SJSA1 (cell line): ENCODE results near the gene ELP5. TPM values are rescaled to one million over a fixed set of nuclear protein-coding genes. Genes with fewer than 3 reads are reported as not detected.

Experiments
- DNase-seq, 2 experiments: peaks; one replicate each; pipeline ENCODE4 v3.0.0-alpha.2; 2015 to 2020; ENCODE audit warnings: low spot score in 2 of 2, low read depth in 1 of 2
- H3K27ac ChIP-seq: fragments of 250-450 bp; sonication (Bioruptor Pico); 2 replicates; pipeline ENCODE4 v1.5.1; 2020; ENCODE audit warnings: mild to moderate bottlenecking, moderate library complexity
- H3K27me3 ChIP-seq: fragments of 250-450 bp; sonication (Bioruptor Pico); replicated peaks from 2 replicates; pipeline ENCODE4 v1.5.1; 2020; ENCODE audit warnings: mild to moderate bottlenecking, moderate library complexity
- H3K36me3 ChIP-seq: fragments of 250-450 bp; sonication (Bioruptor Pico); 2 replicates; pipeline ENCODE4 v1.5.1; 2020; ENCODE audit warnings: mild to moderate bottlenecking
- H3K4me1 ChIP-seq: fragments of 250-450 bp; sonication (Bioruptor Pico); replicated peaks from 2 replicates; pipeline ENCODE4 v1.6.1; 2021; ENCODE audit warnings: mild to moderate bottlenecking
- H3K4me3 ChIP-seq: fragments of 250-450 bp; sonication (Bioruptor Pico); 2 replicates; pipeline ENCODE4 v1.5.1; 2020; ENCODE audit warnings: mild to moderate bottlenecking
- H3K9me3 ChIP-seq: fragments of 250-450 bp; sonication (Bioruptor Pico); replicated peaks from 2 replicates; pipeline ENCODE4 v1.5.1; 2020; ENCODE audit warnings: mild to moderate bottlenecking
- total RNA-seq: library from RNA; depleted of rRNA; stranded (reverse); fragments of >200 nt; shearing (Covaris generic); gene quantifications from 2 replicates; pipeline ENCODE4 v1.2.3, GENCODE V29; 2014

Gene ELP5
- total RNA-seq, 1 experiment from 2014 or later = 37.2 TPM

GRCh38 chr17:7248796-7249195 lies 3.2 kb upstream of the ELP5 start:
- Histone ChIP-seq H3K36me3 (peaks cover 44% of the 10 kb centered on the region), H3K4me1 (peaks cover 17% of the 10 kb centered on the region), H3K27me3 (no peaks in the 10 kb centered on the region), H3K4me3 (no peak overlapping the region), H3K27ac (no peak overlapping the region), H3K9me3 (no peaks in the 10 kb centered on the region)
- DNase-seq = no peak

GRCh38 chr17:7249214-7249613 lies 2.8 kb upstream of the ELP5 start:
- Histone ChIP-seq H3K27ac (no peak overlapping the region), H3K36me3 (peaks cover 44% of the 10 kb centered on the region), H3K9me3 (no peaks in the 10 kb centered on the region), H3K4me3 (no peak overlapping the region), H3K27me3 (no peaks in the 10 kb centered on the region), H3K4me1 (peaks cover 17% of the 10 kb centered on the region)
- DNase-seq = no peak

- peaks cover 17% of the 10 kb centered on the region for H3K4me1 ChIP-seq
- no peak overlapping the region for H3K27ac ChIP-seq
Measured at GRCh38 chr17:7249830-7250229, 2.2 kb upstream of the ELP5 start.

GRCh38 chr17:7250695-7251627 lies 1.1 kb upstream of the ELP5 start:
- H3K4me3 ChIP-seq = peak overlapping the region; percentile 91
- H3K27me3 ChIP-seq = no peaks in the 10 kb centered on the region
- DNase-seq = no peak
- no peaks in the 10 kb centered on the region for H3K9me3 ChIP-seq
- H3K4me1 ChIP-seq = peaks cover 17% of the 10 kb centered on the region
- H3K36me3 ChIP-seq = peaks cover 43% of the 10 kb centered on the region
- peak overlapping the region; percentile 51; the same call in 1 of the 2 replicates for H3K27ac ChIP-seq

More at GRCh38 chr17:7249830-7250229, 2.2 kb upstream of the ELP5 start:
- Histone ChIP-seq H3K4me3 (peak overlapping the region; percentile 91), H3K27me3 (no peaks in the 10 kb centered on the region), H3K36me3 (peaks cover 42% of the 10 kb centered on the region), H3K9me3 (no peaks in the 10 kb centered on the region)
- no peak for DNase-seq

- DNase-seq = peak; percentile 99 to 100
- no peaks in the 10 kb centered on the region for H3K9me3 ChIP-seq
- no peaks in the 10 kb centered on the region for H3K27me3 ChIP-seq
- H3K36me3 ChIP-seq = peaks cover 43% of the 10 kb centered on the region
- H3K27ac ChIP-seq = peak within 1 kb of the TSS; percentile 98
- peak within 1 kb of the TSS; percentile 91 for H3K4me3 ChIP-seq
- H3K4me1 ChIP-seq = peaks cover 17% of the 10 kb centered on the region
Measured at GRCh38 chr17:7251661-7252175, 297 bp upstream of the ELP5 start, which contains the start of gene CTDNEP1. TSS of gene CTDNEP1 (minus strand) at chr17:7251734. CDS start at chr17:7251296, 438 bp downstream.

- H3K27ac ChIP-seq = no peak overlapping the region
- peaks cover 52% of the 10 kb centered on the region for H3K36me3 ChIP-seq
- DNase-seq = no peak
- H3K4me1 ChIP-seq = peaks cover 17% of the 10 kb centered on the region
- peak overlapping the region; percentile 91 for H3K4me3 ChIP-seq
- H3K9me3 ChIP-seq = no peaks in the 10 kb centered on the region
- H3K27me3 ChIP-seq = no peaks in the 10 kb centered on the region
Measured at GRCh38 chr17:7253082-7253481, 1.1 kb downstream of the ELP5 start.

GRCh38 chr17:7254511-7254910 lies 2.5 kb downstream of the ELP5 start:
- Histone ChIP-seq H3K4me3 (no peak overlapping the region), H3K27me3 (no peaks in the 10 kb centered on the region), H3K9me3 (no peaks in the 10 kb centered on the region), H3K36me3 (peaks cover 54% of the 10 kb centered on the region), H3K27ac (no peak overlapping the region), H3K4me1 (peaks cover 17% of the 10 kb centered on the region)
- no peak for DNase-seq

- Histone ChIP-seq H3K4me3 (no peak overlapping the region), H3K9me3 (no peaks in the 10 kb centered on the region), H3K27me3 (peaks cover 3% of the 10 kb centered on the region; the same call in 1 of the 2 replicates), H3K36me3 (peaks cover 54% of the 10 kb centered on the region), H3K27ac (no peak overlapping the region), H3K4me1 (peaks cover 6% of the 10 kb centered on the region; the same call in 1 of the 2 replicates)
- no peak for DNase-seq
Measured at GRCh38 chr17:7256766-7257456, 4.9 kb downstream of the ELP5 start.

GRCh38 chr17:7258731-7259554 lies 6.9 kb downstream of the ELP5 start:
- H3K4me3 ChIP-seq = no peak overlapping the region
- H3K9me3 ChIP-seq = no peaks in the 10 kb centered on the region
- H3K27me3 ChIP-seq = peaks cover 13% of the 10 kb centered on the region; the same call in 1 of the 2 replicates
- peaks cover 8% of the 10 kb centered on the region; the same call in 1 of the 2 replicates for H3K4me1 ChIP-seq
- no peak for DNase-seq
- H3K36me3 ChIP-seq = peaks cover 41% of the 10 kb centered on the region
- no peak overlapping the region for H3K27ac ChIP-seq

GRCh38 chr17:7259555-7259889 lies 7.5 kb downstream of the ELP5 start:
- Histone ChIP-seq H3K36me3 (peaks cover 35% of the 10 kb centered on the region), H3K4me1 (peaks cover 13% of the 10 kb centered on the region), H3K27me3 (peaks cover 13% of the 10 kb centered on the region; the same call in 1 of the 2 replicates), H3K9me3 (no peaks in the 10 kb centered on the region), H3K4me3 (no peak overlapping the region), H3K27ac (no peak overlapping the region)
- DNase-seq = no peak

- Histone ChIP-seq H3K9me3 (no peaks in the 10 kb centered on the region), H3K4me1 (peaks cover 18% of the 10 kb centered on the region), H3K27ac (no peak overlapping the region), H3K27me3 (peaks cover 13% of the 10 kb centered on the region; the same call in 1 of the 2 replicates), H3K4me3 (no peak overlapping the region), H3K36me3 (peaks cover 31% of the 10 kb centered on the region)
- DNase-seq = no peak
Measured at GRCh38 chr17:7260151-7260550, 8.1 kb downstream of the ELP5 start.

- peaks cover 23% of the 10 kb centered on the region for H3K4me1 ChIP-seq
- no peak overlapping the region for H3K4me3 ChIP-seq
- H3K36me3 ChIP-seq = peaks cover 26% of the 10 kb centered on the region
- H3K27ac ChIP-seq = no peak overlapping the region
- peaks cover 13% of the 10 kb centered on the region; the same call in 1 of the 2 replicates for H3K27me3 ChIP-seq
- DNase-seq = no peak
- H3K9me3 ChIP-seq = no peaks in the 10 kb centered on the region
Measured at GRCh38 chr17:7260651-7261378, 8.8 kb downstream of the ELP5 start.
